Measurements from ENCODE around the gene REEP6.
A peak's percentile ranks its signal among the peaks of the same experiment; 100 is the strongest.

Gene REEP6

GRCh38 chr19:1512671-1513498 lies 21.9 kb downstream of the REEP6 start, which contains the start of gene ADAMTSL5:
Gene ADAMTSL5, minus strand, starts transcription at chr19:1513019. Its CDS starts 2,076 bp downstream, at chr19:1510943.
- ATAC-seq (ENCODE audit: low read depth) (peak; percentile 75), DNase-seq (ENCODE audit: low spot score) (no peak)
- peaks cover 4% of the 10 kb centered on the region for H3K4me1 ChIP-seq (ENCODE audit: insufficient read depth, poor library complexity, severe bottlenecking)
- peak; percentile 25 for TF ChIP-seq CTCF (IDR thresholded peaks at IDR 0.05; ENCODE audit: poor library complexity, severe bottlenecking)
- H3K36me3 ChIP-seq (ENCODE audit: low read depth) = no peaks in the 10 kb centered on the region
- H3K4me3 ChIP-seq (ENCODE audit: severe bottlenecking) = peak within 1 kb of the TSS; percentile 70
- H3K27me3 ChIP-seq (ENCODE audit: insufficient read depth, poor library complexity, severe bottlenecking) = no peaks in the 10 kb centered on the region
- H3K27ac ChIP-seq (ENCODE audit: poor library complexity, severe bottlenecking) = peak within 1 kb of the TSS; percentile 50
- H3K9me3 ChIP-seq (ENCODE audit: severe bottlenecking) = peaks cover 2% of the 10 kb centered on the region

GRCh38 chr19:1513499-1514294 lies 22.7 kb downstream of the REEP6 start:
- Histone ChIP-seq H3K4me1 (ENCODE audit: insufficient read depth, poor library complexity, severe bottlenecking) (peaks cover 4% of the 10 kb centered on the region), H3K9me3 (ENCODE audit: severe bottlenecking) (peaks cover 2% of the 10 kb centered on the region), H3K27me3 (ENCODE audit: insufficient read depth, poor library complexity, severe bottlenecking) (no peaks in the 10 kb centered on the region), H3K27ac (ENCODE audit: poor library complexity, severe bottlenecking) (peak overlapping the region; percentile 50), H3K4me3 (ENCODE audit: severe bottlenecking) (peak overlapping the region; percentile 70), H3K36me3 (ENCODE audit: low read depth) (no peaks in the 10 kb centered on the region)
- peak; percentile 41 for ATAC-seq (ENCODE audit: low read depth)
- no peak for DNase-seq (ENCODE audit: low spot score)
- TF ChIP-seq CTCF (IDR thresholded peaks at IDR 0.05; ENCODE audit: poor library complexity, severe bottlenecking) = peak; percentile 63

GRCh38 chr19:1514295-1514661 lies 23.3 kb downstream of the REEP6 start:
- peaks cover 2% of the 10 kb centered on the region for H3K9me3 ChIP-seq (ENCODE audit: severe bottlenecking)
- no peak for ATAC-seq (ENCODE audit: low read depth)
- H3K27ac ChIP-seq (ENCODE audit: poor library complexity, severe bottlenecking) = no peak overlapping the region
- H3K36me3 ChIP-seq (ENCODE audit: low read depth) = no peaks in the 10 kb centered on the region
- TF ChIP-seq CTCF (IDR thresholded peaks at IDR 0.05; ENCODE audit: poor library complexity, severe bottlenecking) = no peak
- H3K4me1 ChIP-seq (ENCODE audit: insufficient read depth, poor library complexity, severe bottlenecking) = peaks cover 4% of the 10 kb centered on the region
- DNase-seq (ENCODE audit: low spot score) = no peak
- H3K4me3 ChIP-seq (ENCODE audit: severe bottlenecking) = no peak overlapping the region
- H3K27me3 ChIP-seq (ENCODE audit: insufficient read depth, poor library complexity, severe bottlenecking) = no peaks in the 10 kb centered on the region

- ATAC-seq (ENCODE audit: low read depth) (no peak), DNase-seq (ENCODE audit: low spot score) (no peak)
- no peak overlapping the region for H3K4me3 ChIP-seq (ENCODE audit: severe bottlenecking)
- peaks cover 2% of the 10 kb centered on the region for H3K9me3 ChIP-seq (ENCODE audit: severe bottlenecking)
- no peak for TF ChIP-seq CTCF (IDR thresholded peaks at IDR 0.05; ENCODE audit: poor library complexity, severe bottlenecking)
- H3K36me3 ChIP-seq (ENCODE audit: low read depth) = no peaks in the 10 kb centered on the region
- peaks cover 4% of the 10 kb centered on the region for H3K4me1 ChIP-seq (ENCODE audit: insufficient read depth, poor library complexity, severe bottlenecking)
- no peaks in the 10 kb centered on the region for H3K27me3 ChIP-seq (ENCODE audit: insufficient read depth, poor library complexity, severe bottlenecking)
- no peak overlapping the region for H3K27ac ChIP-seq (ENCODE audit: poor library complexity, severe bottlenecking)
These were observed 24.2 kb downstream of the REEP6 start for GRCh38 chr19:1514986-1515721.

All from RWPE2 (cell line).